ENCODE results near the gene XPNPEP1.
A peak's percentile ranks its signal among the peaks of the same experiment; 100 is the strongest.

Gene XPNPEP1

DNA sequence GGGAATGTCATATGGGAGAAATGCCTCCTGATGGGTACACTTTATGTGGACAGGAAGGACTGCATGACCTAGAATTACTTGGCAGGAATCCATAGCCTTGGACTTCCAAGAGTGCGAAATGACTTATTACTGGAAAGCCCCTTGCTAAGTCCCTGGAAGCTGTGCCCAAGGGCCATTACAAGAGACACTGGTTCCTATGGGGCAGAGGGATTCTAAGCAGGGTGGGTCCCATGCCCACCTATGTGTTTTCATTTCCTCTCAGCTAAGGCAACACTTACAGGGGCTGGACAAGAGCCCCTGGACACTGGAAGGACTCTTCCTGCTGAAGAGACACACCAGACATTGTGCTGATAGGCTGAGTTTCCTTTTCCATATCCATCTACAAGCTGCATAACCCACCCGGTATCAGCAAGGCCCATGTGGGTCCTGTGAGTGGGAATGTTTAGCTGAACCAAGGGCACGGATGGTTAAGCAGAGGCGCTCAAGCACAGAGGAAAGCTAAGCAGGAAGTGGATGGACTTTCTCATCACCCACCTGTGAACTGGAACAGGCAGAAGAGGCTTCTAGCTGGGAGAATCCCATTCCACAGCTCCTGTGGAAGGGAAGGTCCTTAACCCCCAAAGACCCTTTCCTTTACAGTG is 56.2 kb downstream of the XPNPEP1 start:
- no peak overlapping the region for H3K27ac ChIP-seq (ENCODE audit: insufficient read depth in 1 of 2, low read depth in 1 of 2, low read length in 2 of 2, poor library complexity in 1 of 2, severe bottlenecking in 2 of 2)
- ChIA-PET POLR2A (no interaction called here), CTCF (no interaction called here)
- DNase-seq = no peak
- WGBS (ENCODE audit: insufficient coverage) = 95% methylated on average over 3 of the region's 4 CpGs
- H3K9me3 ChIP-seq (ENCODE audit: control extremely low read depth in 1 of 5, control insufficient read depth in 4 of 5, insufficient read depth in 2 of 5, low read depth in 1 of 5, low read length in 4 of 5) = peaks cover 0 to 12% (median 4%) of the 10 kb centered on the region in 5 experiments
- no peaks in the 10 kb centered on the region for H3K4me1 ChIP-seq (ENCODE audit: control extremely low read depth in 1 of 4, control insufficient read depth in 4 of 4, insufficient read depth in 4 of 4, low read length in 3 of 4)
- H3K27me3 ChIP-seq (replicated peaks in 2 of 5; ENCODE audit: control insufficient read depth in 4 of 5, insufficient read depth in 5 of 5, low read length in 4 of 5) = no peaks in the 10 kb centered on the region
- H3K36me3 ChIP-seq (ENCODE audit: control insufficient read depth in 4 of 4, insufficient read depth in 4 of 4, low read length in 3 of 4) = peaks cover 35 to 92% (median 65%) of the 10 kb centered on the region in 4 experiments
- no peak overlapping the region for H3K4me3 ChIP-seq (ENCODE audit: control insufficient read depth in 1 of 7, extremely low read depth in 1 of 7, insufficient read depth in 4 of 7, low read depth in 2 of 7, low read length in 6 of 7)

DNA sequence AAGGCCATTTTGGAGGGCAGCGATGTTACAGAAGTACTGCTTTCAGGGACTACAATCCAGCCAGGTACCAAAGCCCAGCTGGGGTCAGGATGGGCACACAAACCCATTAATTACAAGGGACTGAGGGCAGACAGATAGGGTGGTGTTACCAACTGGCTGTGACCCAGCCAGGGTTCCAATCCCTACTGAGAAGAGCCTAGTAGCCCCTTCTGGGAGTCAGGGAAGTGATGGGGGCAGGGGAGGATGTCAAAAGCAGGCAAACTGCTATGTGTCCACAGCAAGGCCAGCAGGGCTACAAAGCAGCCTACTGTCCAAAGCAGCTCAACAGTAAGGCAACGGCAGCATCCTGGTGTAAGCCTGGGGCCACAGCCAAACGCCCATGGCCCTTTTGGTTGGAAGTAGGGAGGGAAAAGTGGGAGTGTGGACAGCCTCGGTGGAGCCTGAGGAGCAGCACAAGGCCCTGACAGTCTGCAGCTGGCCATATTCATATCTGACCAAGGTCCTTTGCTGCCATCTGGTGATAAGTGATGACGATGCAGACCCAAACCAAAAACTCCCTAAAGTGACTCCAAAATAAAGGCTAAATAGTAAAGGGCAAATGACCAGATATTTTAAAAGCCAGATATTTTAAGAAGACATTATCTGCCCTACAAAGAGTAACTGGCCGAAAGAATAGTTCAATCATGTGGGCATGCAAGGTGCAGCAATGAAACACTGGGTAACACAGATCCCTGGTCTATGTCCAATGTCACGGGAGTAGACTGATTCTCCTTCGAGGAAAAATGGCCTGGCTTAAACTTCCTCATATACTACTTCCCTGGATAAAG is 56.9 kb downstream of the XPNPEP1 start:
- 96% methylated on average over 7 of the region's 8 CpGs for WGBS (ENCODE audit: insufficient coverage)
- H3K9me3 ChIP-seq (ENCODE audit: control extremely low read depth in 1 of 5, control insufficient read depth in 4 of 5, insufficient read depth in 2 of 5, low read depth in 1 of 5, low read length in 4 of 5) = peaks cover 0 to 12% (median 4%) of the 10 kb centered on the region in 5 experiments
- no peak overlapping the region for H3K4me3 ChIP-seq (ENCODE audit: control insufficient read depth in 1 of 7, extremely low read depth in 1 of 7, insufficient read depth in 4 of 7, low read depth in 2 of 7, low read length in 6 of 7)
- H3K27me3 ChIP-seq (replicated peaks in 2 of 5; ENCODE audit: control insufficient read depth in 4 of 5, insufficient read depth in 5 of 5, low read length in 4 of 5) = no peaks in the 10 kb centered on the region
- CTCF ChIA-PET = no interaction called here
- H3K4me1 ChIP-seq (ENCODE audit: control extremely low read depth in 1 of 4, control insufficient read depth in 4 of 4, insufficient read depth in 4 of 4, low read length in 3 of 4) = no peaks in the 10 kb centered on the region
- POLR2A ChIA-PET = no interaction called here
- H3K27ac ChIP-seq (ENCODE audit: insufficient read depth in 1 of 2, low read depth in 1 of 2, low read length in 2 of 2, poor library complexity in 1 of 2, severe bottlenecking in 2 of 2) = no peak overlapping the region
- no peak for DNase-seq
- H3K36me3 ChIP-seq (ENCODE audit: control insufficient read depth in 4 of 4, insufficient read depth in 4 of 4, low read length in 3 of 4) = peaks cover 30 to 85% (median 61%) of the 10 kb centered on the region in 4 experiments

GRCh38 chr10:109863775-109864174 is 59.5 kb downstream of the XPNPEP1 start:
- no CpG with 5 or more reads among the region's 2 CpGs for WGBS (ENCODE audit: insufficient coverage)
- H3K4me1 ChIP-seq (ENCODE audit: control extremely low read depth in 1 of 4, control insufficient read depth in 4 of 4, insufficient read depth in 4 of 4, low read length in 3 of 4) = no peaks in the 10 kb centered on the region

DNA sequence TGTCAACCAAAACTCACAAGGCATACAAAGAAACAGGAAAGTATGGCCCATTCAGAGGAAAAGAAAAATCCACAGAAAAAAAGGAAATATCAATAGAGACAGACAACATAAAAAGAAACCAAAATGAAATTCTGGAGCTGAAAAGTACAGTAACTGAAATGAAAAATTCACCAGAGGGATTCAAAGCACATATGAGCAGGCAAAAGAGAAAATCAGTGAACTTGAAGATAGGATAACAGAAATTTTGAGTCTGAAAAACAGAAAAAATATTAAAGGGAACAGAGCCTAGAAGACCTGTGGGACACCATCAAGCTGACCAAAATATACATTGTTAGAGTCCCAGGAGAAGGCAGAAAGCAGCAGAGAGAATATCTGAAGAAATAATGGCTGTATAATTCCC is 60.6 kb downstream of the XPNPEP1 start:
- no peaks in the 10 kb centered on the region for H3K27me3 ChIP-seq (replicated peaks in 2 of 5; ENCODE audit: control insufficient read depth in 4 of 5, insufficient read depth in 5 of 5, low read length in 4 of 5)
- no peaks in the 10 kb centered on the region for H3K4me1 ChIP-seq (ENCODE audit: control extremely low read depth in 1 of 4, control insufficient read depth in 4 of 4, insufficient read depth in 4 of 4, low read length in 3 of 4)
- H3K9me3 ChIP-seq (ENCODE audit: control extremely low read depth in 1 of 5, control insufficient read depth in 4 of 5, insufficient read depth in 2 of 5, low read depth in 1 of 5, low read length in 4 of 5) = peaks cover 0 to 12% (median 4%) of the 10 kb centered on the region in 5 experiments
- H3K36me3 ChIP-seq (ENCODE audit: control insufficient read depth in 4 of 4, insufficient read depth in 4 of 4, low read length in 3 of 4) = peaks cover 17 to 53% (median 38%) of the 10 kb centered on the region in 4 experiments
- ChIA-PET POLR2A (no interaction called here), CTCF (interaction anchor here (0.6 kb wide), 1 partner anchor 1486 kb away, joined by 3 read pairs; no protein-coding TSS in a partner anchor)
- no peak overlapping the region for H3K27ac ChIP-seq (ENCODE audit: insufficient read depth in 1 of 2, low read depth in 1 of 2, low read length in 2 of 2, poor library complexity in 1 of 2, severe bottlenecking in 2 of 2)
- DNase-seq = peak in 2 of 3 donors; percentile 12 to 21
- no peak overlapping the region for H3K4me3 ChIP-seq (ENCODE audit: control insufficient read depth in 1 of 7, extremely low read depth in 1 of 7, insufficient read depth in 4 of 7, low read depth in 2 of 7, low read length in 6 of 7)

More at GRCh38 chr10:109863775-109864174, 59.5 kb downstream of the XPNPEP1 start:
- ChIA-PET CTCF (no interaction called here), POLR2A (no interaction called here)
- Histone ChIP-seq H3K36me3 (ENCODE audit: control insufficient read depth in 4 of 4, insufficient read depth in 4 of 4, low read length in 3 of 4) (peaks cover 19 to 62% (median 47%) of the 10 kb centered on the region in 4 experiments), H3K4me3 (ENCODE audit: control insufficient read depth in 1 of 7, extremely low read depth in 1 of 7, insufficient read depth in 4 of 7, low read depth in 2 of 7, low read length in 6 of 7) (no peak overlapping the region), H3K27me3 (replicated peaks in 2 of 5; ENCODE audit: control insufficient read depth in 4 of 5, insufficient read depth in 5 of 5, low read length in 4 of 5) (no peaks in the 10 kb centered on the region), H3K27ac (ENCODE audit: insufficient read depth in 1 of 2, low read depth in 1 of 2, low read length in 2 of 2, poor library complexity in 1 of 2, severe bottlenecking in 2 of 2) (no peak overlapping the region), H3K9me3 (ENCODE audit: control extremely low read depth in 1 of 5, control insufficient read depth in 4 of 5, insufficient read depth in 2 of 5, low read depth in 1 of 5, low read length in 4 of 5) (peaks cover 0 to 12% (median 4%) of the 10 kb centered on the region in 5 experiments)
- no peak for DNase-seq

GRCh38 chr10:109862041-109862440 is 61.3 kb downstream of the XPNPEP1 start:
- Histone ChIP-seq H3K4me3 (ENCODE audit: control insufficient read depth in 1 of 7, extremely low read depth in 1 of 7, insufficient read depth in 4 of 7, low read depth in 2 of 7, low read length in 6 of 7) (no peak overlapping the region), H3K27ac (ENCODE audit: insufficient read depth in 1 of 2, low read depth in 1 of 2, low read length in 2 of 2, poor library complexity in 1 of 2, severe bottlenecking in 2 of 2) (no peak overlapping the region), H3K9me3 (ENCODE audit: control extremely low read depth in 1 of 5, control insufficient read depth in 4 of 5, insufficient read depth in 2 of 5, low read depth in 1 of 5, low read length in 4 of 5) (peaks cover 0 to 12% (median 4%) of the 10 kb centered on the region in 5 experiments), H3K27me3 (replicated peaks in 2 of 5; ENCODE audit: control insufficient read depth in 4 of 5, insufficient read depth in 5 of 5, low read length in 4 of 5) (no peaks in the 10 kb centered on the region), H3K36me3 (ENCODE audit: control insufficient read depth in 4 of 4, insufficient read depth in 4 of 4, low read length in 3 of 4) (peaks cover 12 to 46% (median 31%) of the 10 kb centered on the region in 4 experiments), H3K4me1 (ENCODE audit: control extremely low read depth in 1 of 4, control insufficient read depth in 4 of 4, insufficient read depth in 4 of 4, low read length in 3 of 4) (no peaks in the 10 kb centered on the region)
- CTCF ChIA-PET = no interaction called here
- POLR2A ChIA-PET = no interaction called here
- WGBS (ENCODE audit: insufficient coverage) = 81% methylated on average over 6 of the region's 6 CpGs
- no peak for DNase-seq

DNA sequence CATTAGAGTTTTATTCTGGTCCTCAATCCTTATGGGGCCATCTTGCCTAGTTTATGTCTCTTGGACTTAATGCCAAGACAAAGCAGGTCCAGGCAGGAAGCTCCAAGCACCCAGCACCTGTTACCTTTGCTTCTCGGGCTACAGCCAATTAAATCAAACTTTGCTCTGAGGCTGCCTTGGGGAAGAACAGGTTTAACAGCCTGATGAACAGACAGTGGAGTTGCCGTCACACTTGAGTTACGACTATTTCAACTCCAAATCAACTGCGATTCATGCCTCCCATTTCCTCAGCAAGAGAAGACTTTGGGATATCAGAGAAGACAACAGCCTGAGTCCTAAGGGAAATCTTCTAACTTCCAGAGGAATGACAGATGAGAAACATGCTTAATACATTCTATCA is 62.2 kb downstream of the XPNPEP1 start:
- H3K9me3 ChIP-seq (ENCODE audit: control extremely low read depth in 1 of 5, control insufficient read depth in 4 of 5, insufficient read depth in 2 of 5, low read depth in 1 of 5, low read length in 4 of 5) = peaks cover 0 to 12% (median 4%) of the 10 kb centered on the region in 5 experiments
- peaks cover 9 to 36% (median 26%) of the 10 kb centered on the region in 4 experiments for H3K36me3 ChIP-seq (ENCODE audit: control insufficient read depth in 4 of 4, insufficient read depth in 4 of 4, low read length in 3 of 4)
- POLR2A ChIA-PET = no interaction called here
- H3K4me1 ChIP-seq (ENCODE audit: control extremely low read depth in 1 of 4, control insufficient read depth in 4 of 4, insufficient read depth in 4 of 4, low read length in 3 of 4) = no peaks in the 10 kb centered on the region
- no peak overlapping the region for H3K4me3 ChIP-seq (ENCODE audit: control insufficient read depth in 1 of 7, extremely low read depth in 1 of 7, insufficient read depth in 4 of 7, low read depth in 2 of 7, low read length in 6 of 7)
- no peaks in the 10 kb centered on the region for H3K27me3 ChIP-seq (replicated peaks in 2 of 5; ENCODE audit: control insufficient read depth in 4 of 5, insufficient read depth in 5 of 5, low read length in 4 of 5)
- CTCF ChIA-PET = no interaction called here
- no peak for DNase-seq
- WGBS (ENCODE audit: insufficient coverage) = 100% methylated on average over 4 of the region's 4 CpGs
- no peak overlapping the region for H3K27ac ChIP-seq (ENCODE audit: insufficient read depth in 1 of 2, low read depth in 1 of 2, low read length in 2 of 2, poor library complexity in 1 of 2, severe bottlenecking in 2 of 2)

GRCh38 chr10:109859221-109859620 is 64.1 kb downstream of the XPNPEP1 start:
- no peaks in the 10 kb centered on the region for H3K27me3 ChIP-seq (replicated peaks in 2 of 5; ENCODE audit: control insufficient read depth in 4 of 5, insufficient read depth in 5 of 5, low read length in 4 of 5)
- H3K9me3 ChIP-seq (ENCODE audit: control extremely low read depth in 1 of 5, control insufficient read depth in 4 of 5, insufficient read depth in 2 of 5, low read depth in 1 of 5, low read length in 4 of 5) = peaks cover 0 to 11% (median 2%) of the 10 kb centered on the region in 5 experiments
- H3K36me3 ChIP-seq (ENCODE audit: control insufficient read depth in 4 of 4, insufficient read depth in 4 of 4, low read length in 3 of 4) = peaks cover 4 to 18% (median 8%) of the 10 kb centered on the region in 4 experiments
- CTCF ChIA-PET = interaction anchor here (1.1 kb wide), 1 partner anchor 15 kb away, joined by 3 read pairs; no protein-coding TSS in a partner anchor
- no CpG with 5 or more reads among the region's 1 CpG for WGBS (ENCODE audit: insufficient coverage)
- H3K4me1 ChIP-seq (ENCODE audit: control extremely low read depth in 1 of 4, control insufficient read depth in 4 of 4, insufficient read depth in 4 of 4, low read length in 3 of 4) = no peaks in the 10 kb centered on the region
- no peak overlapping the region for H3K4me3 ChIP-seq (ENCODE audit: control insufficient read depth in 1 of 7, extremely low read depth in 1 of 7, insufficient read depth in 4 of 7, low read depth in 2 of 7, low read length in 6 of 7)
- no peak overlapping the region for H3K27ac ChIP-seq (ENCODE audit: insufficient read depth in 1 of 2, low read depth in 1 of 2, low read length in 2 of 2, poor library complexity in 1 of 2, severe bottlenecking in 2 of 2)
- no peak for DNase-seq
- POLR2A ChIA-PET = no interaction called here
